Kidney (tissue), 14 donors: Measurements from ENCODE around the gene ZBTB26. TPM values are rescaled to one million over a fixed set of nuclear protein-coding genes. Genes with fewer than 3 reads are reported as not detected.

Experiments
- DNase-seq, 5 donors: peaks; one replicate each; pipeline ENCODE4 v3.0.0-alpha.2; 2013 to 2020
- FAIRE-seq: peaks from 2 replicates; lab custom pipeline; 2012; peaks lifted over from hg19 to GRCh38; lab: Jason Lieb, UNC
- H3K27ac ChIP-seq, 2 donors: one replicate each; pipeline ENCODE4 v1.7.0; 2013; ENCODE audit warnings: low read depth in 2 of 2, low read length in 2 of 2, inconsistent platforms in 1 of 2
- H3K27me3 ChIP-seq: one replicate; pipeline ENCODE4 v1.7.1; 2013; ENCODE audit warnings: low read length, inconsistent platforms; ENCODE audit not compliant: control insufficient read depth, insufficient read depth
- H3K36me3 ChIP-seq, 3 donors: one replicate each; pipeline versions ENCODE4 v1.7.0 to v1.7.1; 2013; ENCODE audit warnings: low read length in 3 of 3, control low read depth in 1 of 3, inconsistent platforms in 1 of 3; ENCODE audit not compliant: insufficient read depth in 3 of 3, control insufficient read depth in 2 of 3
- H3K4me1 ChIP-seq, 3 donors: one replicate each; pipeline versions ENCODE4 v1.7.0 to v1.7.1; 2013; ENCODE audit warnings: low read length in 3 of 3, inconsistent platforms in 1 of 3, low read depth in 1 of 3; ENCODE audit not compliant: control insufficient read depth in 2 of 3, insufficient read depth in 2 of 3
- H3K4me3 ChIP-seq, 3 donors: one replicate each; pipeline versions ENCODE4 v1.7.0 to v1.8.1; 2013; ENCODE audit warnings: low read length in 3 of 3, control low read depth in 1 of 3, inconsistent platforms in 1 of 3
- H3K9ac ChIP-seq, 3 donors: one replicate each; pipeline versions ENCODE4 v1.7.0 to v1.7.1; 2013; ENCODE audit warnings: low read length in 3 of 3, control low read depth in 1 of 3, inconsistent platforms in 1 of 3
- H3K9me3 ChIP-seq, 3 donors: one replicate each; pipeline versions ENCODE4 v1.7.0 to v1.7.1; 2013; ENCODE audit warnings: low read length in 3 of 3, control low read depth in 1 of 3, inconsistent platforms in 1 of 3; ENCODE audit not compliant: control insufficient read depth in 2 of 3, insufficient read depth in 1 of 3
- intact Hi-C: fragments of 100-400 bp; cut with DNase I; formaldehyde crosslinking; loops from one replicate; pipeline ENCODE4 v1.11.1; 2022
- polyA plus RNA-seq: library from polyadenylated mRNA; stranded (reverse); fragments of 350-450 nt; fragmentation: Illumina TruSeq; extraction: RNeasy Lipid Tissue Mini Kit (QIAGEN cat#74804); gene quantifications from one replicate; pipeline ENCODE4 v1.2.3, GENCODE V29; 2014; ENCODE audit warnings: low read depth, low replicate concordance; ENCODE audit not compliant: insufficient read depth
- total RNA-seq: library from RNA; stranded (reverse); fragmentation: NEBNext Ultra II Directional; extraction: Animal tissue kit (Norgen Biotek cat#: 25700); gene quantifications from one replicate; pipeline ENCODE4 v1.2.1, GENCODE V29; 2021
- TF ChIP-seq, protein P1 (sequence below): IDR thresholded peaks from 3 replicates; pipeline ENCODE4 v1.5.1; 2012; ENCODE audit warnings: mild to moderate bottlenecking, moderate library complexity, borderline replicate concordance; ENCODE audit not compliant: insufficient read depth; ENCODE audit errors: extremely low read depth
- donor health status: control.
- donor health status: control.
- donor health status: control.
- donor health status: control.
- donor health status: control.
- donor health status: DM: yes; HTN: yes; CAD: no.
- donor health status: Normal renal cell carcinoma (clear cell type).

ZBTB26 gene
- total and polyA plus RNA-seq, 2 donors from 2014 or later: 3.4 to 8.2 TPM

DNA sequence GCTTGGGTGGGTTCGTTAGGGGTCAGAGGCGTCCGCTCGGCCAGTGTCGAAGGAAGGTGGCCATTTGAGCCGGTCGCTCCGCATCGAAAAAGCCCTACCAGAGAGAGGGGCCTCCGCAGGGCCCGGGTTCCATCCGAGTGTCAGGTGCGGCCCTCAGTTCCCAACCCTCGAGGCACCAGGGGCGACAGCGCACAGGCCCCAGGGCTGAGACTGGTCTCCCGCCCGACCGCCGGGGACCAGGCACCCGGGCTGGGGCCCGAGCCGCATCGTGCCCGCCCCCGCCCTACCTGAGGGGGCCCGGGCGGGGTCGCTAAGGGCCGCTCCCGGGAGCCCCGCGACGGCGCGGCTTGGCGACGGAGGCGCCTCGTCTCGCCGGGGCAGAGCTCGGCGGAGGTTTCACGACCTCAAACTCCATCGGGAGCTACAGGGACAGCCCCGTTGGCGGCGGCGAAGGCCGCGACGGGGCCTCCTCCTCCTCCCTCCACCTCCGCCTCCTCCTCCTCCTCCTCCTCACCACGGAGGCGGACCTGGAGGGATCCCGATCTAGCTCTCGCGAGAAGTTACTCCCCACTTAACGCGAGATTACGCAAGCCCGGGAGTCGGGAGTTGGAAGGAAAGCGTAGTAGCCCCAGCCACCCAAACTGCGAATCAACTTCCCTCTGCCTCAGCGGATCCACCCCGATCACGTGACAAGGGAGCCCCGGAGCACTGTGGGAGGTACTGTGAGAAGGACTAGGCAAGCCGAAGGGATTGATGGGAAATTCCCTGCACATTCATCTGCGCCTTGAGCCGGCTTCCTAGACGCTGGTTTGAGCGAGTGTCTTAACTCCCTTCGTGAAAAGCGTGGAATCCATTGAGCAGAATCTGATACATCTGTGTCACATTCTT is 26.2 kb downstream of the ZBTB26 start, which contains the start of gene RC3H2:
Gene RC3H2 (minus strand): TSS at position 537 of the 888 bp plus-strand sequence. CDS start 7,850 bp downstream, outside the sequence.
- no peaks in the 10 kb centered on the region for H3K9me3 ChIP-seq
- H3K4me1 ChIP-seq: peaks cover 0 to 6% (median 2%) of the 10 kb centered on the region in 3 donors
- peak; percentile 96 for FAIRE-seq
- H3K27ac ChIP-seq: peak within 1 kb of the TSS; percentile 82 to 90
- peak within 1 kb of the TSS; percentile 83 to 95 (median 88) for H3K9ac ChIP-seq
- TF ChIP-seq, protein P1, sequence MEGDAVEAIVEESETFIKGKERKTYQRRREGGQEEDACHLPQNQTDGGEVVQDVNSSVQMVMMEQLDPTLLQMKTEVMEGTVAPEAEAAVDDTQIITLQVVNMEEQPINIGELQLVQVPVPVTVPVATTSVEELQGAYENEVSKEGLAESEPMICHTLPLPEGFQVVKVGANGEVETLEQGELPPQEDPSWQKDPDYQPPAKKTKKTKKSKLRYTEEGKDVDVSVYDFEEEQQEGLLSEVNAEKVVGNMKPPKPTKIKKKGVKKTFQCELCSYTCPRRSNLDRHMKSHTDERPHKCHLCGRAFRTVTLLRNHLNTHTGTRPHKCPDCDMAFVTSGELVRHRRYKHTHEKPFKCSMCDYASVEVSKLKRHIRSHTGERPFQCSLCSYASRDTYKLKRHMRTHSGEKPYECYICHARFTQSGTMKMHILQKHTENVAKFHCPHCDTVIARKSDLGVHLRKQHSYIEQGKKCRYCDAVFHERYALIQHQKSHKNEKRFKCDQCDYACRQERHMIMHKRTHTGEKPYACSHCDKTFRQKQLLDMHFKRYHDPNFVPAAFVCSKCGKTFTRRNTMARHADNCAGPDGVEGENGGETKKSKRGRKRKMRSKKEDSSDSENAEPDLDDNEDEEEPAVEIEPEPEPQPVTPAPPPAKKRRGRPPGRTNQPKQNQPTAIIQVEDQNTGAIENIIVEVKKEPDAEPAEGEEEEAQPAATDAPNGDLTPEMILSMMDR: no peak
- peak; percentile 99 to 100 (median 100) for DNase-seq
- H3K27me3 ChIP-seq: no peaks in the 10 kb centered on the region
- intact Hi-C loops: no loop called here
- peak within 1 kb of the TSS; percentile 86 to 97 (median 90) for H3K4me3 ChIP-seq
- no peaks in the 10 kb centered on the region for H3K36me3 ChIP-seq

DNA sequence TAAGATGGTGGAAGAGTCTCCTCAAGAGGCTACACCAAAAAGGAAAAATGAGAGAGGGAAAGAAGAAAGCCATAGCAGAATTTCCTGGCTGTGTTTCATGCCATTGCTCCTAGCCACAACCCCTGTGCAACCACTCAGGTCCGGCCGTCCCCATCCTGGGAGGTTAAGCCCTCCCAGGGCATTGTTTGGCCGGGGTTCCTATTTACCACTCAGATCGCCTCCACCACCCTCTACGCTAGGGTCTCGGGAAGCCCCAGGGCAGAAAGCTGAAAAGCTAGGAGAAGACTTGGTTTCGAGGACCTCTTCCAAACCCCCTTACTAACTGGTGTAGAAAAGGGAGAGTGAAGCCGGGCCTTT is 26.9 kb downstream of the ZBTB26 start:
- DNase-seq: peak in 2 of 5 donors; percentile 64 to 75
- Histone ChIP-seq H3K9me3 (no peaks in the 10 kb centered on the region), H3K27ac (peak overlapping the region; percentile 82 to 90), H3K9ac (peak overlapping the region; percentile 52 to 95 (median 88)), H3K27me3 (no peaks in the 10 kb centered on the region), H3K4me3 (peak overlapping the region; percentile 86 to 97 (median 90)), H3K36me3 (no peaks in the 10 kb centered on the region), H3K4me1 (peaks cover 0 to 6% (median 2%) of the 10 kb centered on the region in 3 donors)
- FAIRE-seq: no peak
- intact Hi-C loops: no loop called here
- TF ChIP-seq, protein P1: no peak

- no peaks in the 10 kb centered on the region for H3K9me3 ChIP-seq
- H3K4me3 ChIP-seq: no peak overlapping the region
- H3K27me3 ChIP-seq: no peaks in the 10 kb centered on the region
- H3K36me3 ChIP-seq: no peaks in the 10 kb centered on the region
- FAIRE-seq (no peak), DNase-seq (no peak)
- TF ChIP-seq, protein P1: no peak
- intact Hi-C loops: no loop called here
- no peak overlapping the region for H3K27ac ChIP-seq
- H3K4me1 ChIP-seq: peaks cover 0 to 10% (median 2%) of the 10 kb centered on the region in 3 donors
- peak overlapping the region in 1 of 3 donors; percentile 35 for H3K9ac ChIP-seq
Measured at GRCh38 chr9:122900791-122901190, 30.5 kb downstream of the ZBTB26 start.
